HG03135 (cell line): Measurements from ENCODE around the gene BCL2L12.

ENCODE experiments used
- ATAC-seq: cut with Tn5 transposase; IDR thresholded peaks from one replicate; pipeline ENCODE4 v1.9.1; 2021; ENCODE audit warnings: mild to moderate bottlenecking, moderate library complexity; ENCODE audit not compliant: unreplicated experiment

Gene BCL2L12

DNA sequence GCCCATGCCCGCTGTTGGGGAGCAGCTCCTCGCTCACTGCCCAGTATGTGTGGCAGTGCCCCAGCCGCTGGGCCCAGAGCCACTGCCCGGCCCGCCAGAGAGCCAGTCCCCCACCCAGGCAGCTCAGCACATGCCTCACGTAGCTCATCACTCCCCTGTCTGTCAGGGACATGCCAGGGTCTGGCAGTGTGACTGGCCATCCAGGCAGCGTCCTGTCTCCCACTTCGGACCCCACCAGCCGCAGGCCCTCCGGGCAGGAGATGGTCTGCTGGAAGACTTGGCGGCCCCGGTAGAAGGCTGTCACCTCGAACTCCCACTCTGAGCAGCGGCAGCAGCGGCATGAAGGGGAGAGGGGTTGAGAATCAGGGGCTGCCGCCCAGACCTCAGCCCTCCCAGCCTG lies 3.7 kb upstream of the BCL2L12 start:
- ATAC-seq, result no peak

DNA sequence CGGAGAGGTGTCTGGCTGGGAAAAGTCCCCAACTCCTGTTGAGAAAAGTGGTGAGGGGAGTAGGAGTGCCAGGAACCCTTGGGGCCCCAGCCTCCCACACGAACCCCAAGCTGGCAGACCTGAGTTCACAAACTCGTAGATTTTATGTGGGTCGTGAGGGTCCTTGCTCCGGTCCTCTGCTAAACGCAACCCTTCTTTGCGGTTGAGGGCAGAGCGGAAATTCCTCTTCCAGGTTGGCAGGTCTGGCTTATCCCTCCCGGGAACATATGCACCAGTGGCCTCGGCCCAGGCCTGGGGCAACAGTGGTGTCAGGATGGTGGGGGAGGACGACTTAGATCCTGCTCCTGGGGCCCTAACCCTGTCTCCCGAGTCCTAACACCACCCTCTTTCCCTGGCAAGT lies 2.5 kb upstream of the BCL2L12 start:
- no peak for ATAC-seq

DNA sequence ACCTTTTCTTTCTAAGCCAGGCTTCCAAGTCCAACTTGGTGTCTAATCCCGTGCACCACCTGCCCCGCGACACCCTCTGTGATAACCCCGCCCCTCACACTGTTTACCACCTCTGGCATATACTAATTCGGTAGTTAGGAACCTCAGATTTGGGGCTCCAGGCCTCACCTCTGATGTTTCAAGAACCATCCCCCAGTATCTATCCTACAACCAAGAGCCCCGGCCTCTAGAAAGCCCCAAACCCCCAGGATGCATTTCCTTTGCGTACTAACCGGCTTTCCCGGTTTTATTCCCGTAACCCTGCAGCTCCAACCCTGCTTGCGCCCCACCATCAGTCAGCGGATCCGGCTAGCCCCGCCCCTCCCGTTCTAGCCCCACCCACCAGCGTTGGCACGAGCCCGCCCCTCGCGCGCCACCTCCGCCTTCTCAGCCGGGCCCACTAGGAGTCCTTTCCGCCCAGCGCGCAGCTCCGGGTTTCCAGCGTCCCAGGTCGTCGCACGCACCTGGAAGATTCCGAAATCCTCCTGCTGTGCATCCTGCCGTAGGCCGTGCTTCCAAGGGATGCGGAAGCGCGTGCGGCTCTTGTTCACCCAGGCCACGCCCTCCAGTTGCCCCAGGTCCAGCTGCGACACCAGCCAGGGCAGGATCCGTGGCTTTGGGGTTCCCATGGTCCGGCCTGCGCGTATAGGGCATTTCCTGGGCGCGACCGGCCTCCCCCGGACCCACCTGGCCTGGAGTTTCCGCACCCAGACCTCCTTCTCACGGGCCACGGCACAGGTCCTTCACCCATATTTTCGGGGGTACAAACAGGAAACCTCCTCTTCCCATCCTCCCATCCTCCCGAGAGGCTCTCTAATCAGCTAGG lies 1.3 kb upstream of the BCL2L12 start:
- peak; percentile 33 for ATAC-seq

DNA sequence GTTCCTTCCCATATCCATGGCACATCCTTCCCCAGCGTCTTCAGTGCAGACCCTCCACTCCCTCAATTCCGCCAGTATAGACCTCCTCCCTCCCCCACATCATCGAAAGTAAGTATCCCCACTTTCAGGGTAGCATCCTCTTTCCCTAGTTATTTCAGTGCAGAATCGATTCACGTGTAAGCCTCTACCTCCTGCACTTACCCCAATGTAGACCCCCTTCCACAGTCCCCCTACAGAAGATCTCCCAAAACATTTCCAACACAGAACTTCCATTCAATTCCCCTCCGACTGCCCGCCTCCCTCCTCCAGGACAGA lies 740 bp upstream of the BCL2L12 start:
- ATAC-seq, result no peak

DNA sequence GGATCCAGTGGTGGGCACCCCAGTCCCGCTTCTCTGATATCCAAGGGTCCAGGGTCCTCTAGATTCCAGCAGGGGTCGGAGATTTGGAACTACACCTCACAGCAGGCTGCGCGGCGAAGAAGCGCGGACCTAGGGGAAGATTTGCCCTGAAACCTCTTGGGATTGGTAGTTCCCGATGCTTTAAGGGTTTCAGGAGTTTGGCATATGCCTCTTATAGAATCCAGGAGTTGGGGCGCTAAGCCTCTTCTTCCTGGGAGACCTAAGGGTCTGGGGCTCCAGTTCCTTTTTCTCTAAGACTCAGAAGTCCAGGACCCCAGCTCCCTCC lies 349 bp downstream of the BCL2L12 start:
- no peak for ATAC-seq

DNA sequence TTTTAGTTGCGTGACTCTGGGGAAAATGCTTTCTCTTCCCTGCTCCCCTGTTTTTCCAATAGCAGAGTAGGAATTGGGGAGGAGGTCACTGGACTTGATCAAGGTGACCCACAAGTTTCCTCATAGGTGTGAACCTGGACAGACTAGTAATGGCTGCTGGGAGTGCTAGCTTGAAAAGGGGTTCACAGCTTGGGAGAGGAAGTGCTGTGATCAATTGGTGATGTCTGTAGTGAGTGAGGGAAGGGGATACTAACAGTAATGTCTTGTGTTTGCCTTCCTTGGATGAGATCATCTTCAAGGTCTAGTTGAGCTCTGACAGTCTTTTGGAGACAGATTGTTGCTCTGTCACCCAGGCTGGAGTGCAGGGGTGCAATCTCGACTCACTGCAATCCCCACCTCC lies 1.7 kb downstream of the BCL2L12 start:
- ATAC-seq, result no peak

DNA sequence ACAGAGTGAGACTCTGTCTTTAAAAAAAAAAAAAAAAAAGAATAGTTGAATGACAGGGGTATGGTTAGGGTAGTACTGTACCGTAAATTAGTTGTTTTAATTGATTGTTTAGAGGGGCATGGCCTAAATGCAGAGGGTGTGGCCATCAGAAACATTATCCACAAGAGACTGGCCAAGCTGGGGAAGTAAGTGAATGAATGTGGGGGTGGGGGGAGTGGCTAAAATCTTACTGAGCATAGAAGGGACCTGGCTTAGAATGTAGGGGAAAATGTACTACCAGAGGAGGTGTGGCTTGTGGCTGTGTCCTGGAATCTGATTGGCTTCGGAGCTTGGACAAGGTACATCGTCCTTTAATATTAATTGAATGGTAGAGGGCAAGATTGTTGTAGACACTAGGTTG lies 3.8 kb downstream of the BCL2L12 start:
- ATAC-seq, result no peak

DNA sequence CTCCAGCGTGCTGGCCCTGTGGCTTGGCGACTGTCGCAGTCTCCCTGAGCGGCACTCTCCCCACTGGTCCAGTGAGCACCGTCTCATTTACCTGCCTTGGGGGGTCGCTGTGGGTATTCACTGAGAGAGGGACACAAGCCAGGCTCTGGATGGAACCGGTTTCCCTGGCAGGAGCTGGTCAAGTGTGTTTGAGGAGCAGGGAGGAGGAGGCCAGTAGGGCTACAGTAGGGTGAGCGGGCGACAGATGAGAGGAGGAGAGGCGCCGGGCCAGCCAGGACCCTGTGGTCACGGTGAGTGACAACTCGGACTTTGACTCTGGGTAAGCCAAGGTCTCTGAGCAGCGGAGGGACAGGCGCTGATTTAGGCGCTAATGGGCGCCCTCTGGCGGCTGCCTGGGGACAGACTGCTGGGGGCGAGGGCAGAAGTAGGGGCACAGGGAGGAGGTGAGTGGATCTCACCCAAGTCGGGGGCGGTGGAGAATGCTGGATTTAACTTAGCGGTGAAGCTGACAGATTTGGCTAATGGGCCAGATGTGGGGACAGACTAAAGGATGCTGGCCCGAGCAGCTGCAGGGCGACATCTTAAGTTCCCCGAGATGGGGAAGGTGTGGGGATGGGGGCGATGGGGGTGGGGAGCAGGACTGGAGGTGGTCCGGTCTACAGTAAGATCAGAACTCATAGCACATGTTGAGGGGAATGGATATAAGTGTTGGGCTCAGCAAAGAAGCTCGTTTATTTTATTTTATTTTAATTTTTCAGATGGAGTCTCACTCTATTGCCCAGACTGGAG lies 6.6 kb downstream of the BCL2L12 start:
- ATAC-seq, result no peak

DNA sequence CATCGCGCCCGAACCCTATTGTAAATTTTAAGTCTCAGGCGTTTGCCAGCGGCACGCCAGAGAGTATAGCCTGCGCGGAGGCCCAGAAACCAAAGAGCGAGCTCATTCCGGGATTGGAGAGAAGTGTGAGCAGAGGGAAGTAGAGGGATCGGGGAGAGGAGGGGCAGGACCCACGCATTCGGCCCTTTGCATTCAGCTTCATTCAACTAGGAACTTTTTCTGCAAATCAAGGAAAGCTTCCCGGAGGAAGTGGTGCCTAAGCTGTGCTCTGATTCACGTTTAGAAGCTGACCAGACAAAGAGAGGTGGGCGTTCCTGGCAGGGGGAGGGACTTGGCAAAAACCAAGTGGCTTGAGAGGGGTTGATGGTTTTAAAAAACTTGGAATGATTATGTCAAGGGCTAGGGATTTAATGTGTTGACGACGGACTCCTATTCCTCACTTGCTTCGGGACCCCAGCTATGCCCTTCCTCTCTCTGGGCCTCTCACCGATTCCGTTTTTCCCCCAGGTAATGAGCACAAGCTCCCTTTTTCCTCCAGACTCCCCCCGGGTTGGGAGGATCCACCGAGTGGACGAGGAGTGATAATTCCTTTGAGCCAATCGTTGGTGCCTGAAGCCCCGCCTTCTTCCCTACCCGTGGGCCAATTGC lies 10.5 kb downstream of the BCL2L12 start:
- ATAC-seq, result peak; percentile 22

DNA sequence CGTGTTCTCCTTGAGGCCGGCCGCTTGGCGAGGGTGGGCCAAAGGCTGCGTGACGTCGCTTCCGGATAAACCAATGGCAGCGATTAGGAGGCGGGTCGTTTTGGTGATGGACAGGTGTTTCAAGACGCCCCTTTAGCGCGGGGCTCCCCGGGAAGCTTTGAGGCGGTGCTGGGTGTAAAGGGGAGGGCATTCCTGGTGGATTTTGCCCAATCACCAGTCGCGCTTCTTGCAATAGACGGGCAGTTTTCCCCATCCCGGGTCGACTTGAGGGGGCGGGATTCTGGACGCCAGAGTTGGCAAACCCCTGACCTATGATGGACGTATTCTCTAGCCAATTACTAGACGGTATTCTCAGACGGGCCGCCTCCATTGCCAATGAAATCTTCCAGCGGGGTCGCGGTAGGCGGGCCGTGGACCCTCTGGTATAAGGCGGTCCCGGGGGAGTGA lies 11.1 kb downstream of the BCL2L12 start:
- ATAC-seq, result peak; percentile 60

DNA sequence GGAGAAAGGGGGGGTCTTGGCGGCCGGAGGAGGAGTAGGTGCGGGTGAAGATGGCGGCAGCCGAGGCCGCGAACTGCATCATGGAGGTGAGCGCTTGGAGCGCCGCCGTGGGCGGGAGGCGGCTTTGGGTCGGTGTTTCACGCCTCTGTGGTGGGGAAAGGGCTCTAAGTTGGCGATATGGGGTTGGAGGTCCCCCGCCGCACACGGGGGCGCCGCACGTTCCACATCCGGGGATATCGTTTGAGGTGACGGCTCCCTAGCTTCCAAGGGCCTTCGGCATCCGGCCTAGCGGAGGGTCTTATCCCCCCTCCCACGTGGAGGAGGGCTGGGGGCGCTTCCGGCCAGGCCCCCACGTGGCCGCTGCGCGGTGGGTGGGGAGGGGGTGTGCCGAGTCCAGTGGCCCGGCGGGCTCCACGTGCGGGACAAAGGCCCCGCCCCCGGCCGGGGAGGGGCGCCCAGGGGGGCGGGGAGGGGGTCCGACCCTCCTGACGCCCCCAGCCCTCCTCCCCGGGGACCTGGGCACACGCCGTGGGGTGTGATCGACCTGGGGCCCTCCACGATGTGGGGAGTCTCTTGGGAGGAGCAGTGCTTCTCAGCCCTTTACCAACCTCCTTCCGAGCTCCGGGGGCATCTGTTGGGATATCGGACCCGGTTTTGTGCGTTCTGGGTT lies 11.6 kb downstream of the BCL2L12 start, which contains the start of gene PRMT1:
TSS of gene PRMT1 (plus strand) at position 41 of the 670 bp plus-strand sequence. CDS start at position 51, 10 bp downstream.
- ATAC-seq, result no peak

DNA sequence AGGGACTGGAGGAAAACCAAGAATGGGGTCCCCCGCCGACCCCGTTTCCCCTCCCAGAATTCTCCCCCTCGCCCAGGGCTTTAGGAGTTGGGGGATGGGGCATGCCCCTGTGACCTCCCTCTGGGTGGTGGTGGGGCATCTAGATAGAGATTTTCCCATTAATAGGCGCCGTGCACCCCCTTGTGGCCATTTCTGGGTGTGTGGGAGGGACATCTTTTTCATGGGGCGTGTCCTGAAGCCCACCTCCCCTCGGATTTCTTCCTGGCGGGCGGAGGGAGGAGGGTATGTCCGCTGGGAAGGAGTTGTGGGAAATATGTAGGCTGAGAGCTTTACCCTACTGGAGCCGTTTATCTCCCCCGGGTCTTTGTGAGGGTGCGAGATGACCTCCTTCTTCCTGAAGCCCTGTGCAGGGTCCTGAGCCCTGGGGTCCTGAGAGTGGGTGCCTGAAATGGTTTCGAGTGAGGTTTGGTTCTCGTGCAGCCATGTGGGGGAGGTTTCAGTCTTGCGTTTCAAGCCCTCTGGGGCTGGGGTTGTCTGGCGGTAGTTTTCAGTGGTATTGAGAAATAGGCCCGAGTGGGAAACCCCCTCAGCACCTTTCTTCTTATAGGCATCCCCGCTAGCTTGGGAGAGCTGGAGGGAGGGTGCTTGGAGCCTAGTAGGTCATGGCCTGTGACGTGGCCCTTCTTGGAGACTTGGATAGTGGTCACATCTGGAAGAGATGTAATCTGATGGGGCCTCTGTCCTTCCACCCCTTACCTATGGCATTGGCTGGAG lies 12.4 kb downstream of the BCL2L12 start:
- ATAC-seq, result no peak

DNA sequence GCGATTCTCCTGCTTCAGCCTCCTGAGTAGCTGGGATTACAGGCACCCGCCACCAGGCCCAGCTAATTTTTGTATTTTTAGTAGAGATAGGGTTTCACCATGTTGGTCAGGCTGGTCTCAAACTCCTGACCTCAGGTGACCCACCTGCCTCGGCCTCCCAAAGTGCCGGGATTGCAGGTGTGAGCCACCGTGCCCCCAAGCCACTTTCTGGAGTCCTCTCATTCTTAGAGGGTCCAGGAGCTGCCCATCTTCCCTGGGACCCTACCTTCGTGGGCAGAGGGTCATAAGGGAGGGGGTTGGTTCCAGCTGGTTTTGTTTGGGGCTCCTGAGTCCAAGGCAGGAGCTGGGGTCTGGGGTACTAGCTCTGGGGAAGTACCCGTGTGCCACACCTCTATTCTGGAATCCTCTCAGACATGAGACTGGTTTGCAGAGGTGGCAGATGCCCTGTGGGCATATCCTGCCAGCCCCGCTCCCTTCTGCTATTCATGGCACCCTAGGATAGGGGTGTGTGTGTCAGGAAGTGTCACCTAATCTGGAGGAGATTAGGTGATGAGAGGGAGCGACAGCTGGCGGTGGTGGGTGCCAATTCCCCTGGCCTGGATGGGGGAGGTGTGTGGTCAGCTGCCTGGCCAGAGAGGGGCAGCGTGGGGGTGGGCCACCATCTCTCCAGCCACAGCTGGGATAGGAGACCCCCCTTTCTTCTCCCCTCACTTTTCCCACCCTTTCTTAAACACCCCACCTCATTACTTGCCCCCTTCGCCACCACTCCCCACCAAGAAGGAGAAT lies 13.4 kb downstream of the BCL2L12 start:
- ATAC-seq, result no peak

DNA sequence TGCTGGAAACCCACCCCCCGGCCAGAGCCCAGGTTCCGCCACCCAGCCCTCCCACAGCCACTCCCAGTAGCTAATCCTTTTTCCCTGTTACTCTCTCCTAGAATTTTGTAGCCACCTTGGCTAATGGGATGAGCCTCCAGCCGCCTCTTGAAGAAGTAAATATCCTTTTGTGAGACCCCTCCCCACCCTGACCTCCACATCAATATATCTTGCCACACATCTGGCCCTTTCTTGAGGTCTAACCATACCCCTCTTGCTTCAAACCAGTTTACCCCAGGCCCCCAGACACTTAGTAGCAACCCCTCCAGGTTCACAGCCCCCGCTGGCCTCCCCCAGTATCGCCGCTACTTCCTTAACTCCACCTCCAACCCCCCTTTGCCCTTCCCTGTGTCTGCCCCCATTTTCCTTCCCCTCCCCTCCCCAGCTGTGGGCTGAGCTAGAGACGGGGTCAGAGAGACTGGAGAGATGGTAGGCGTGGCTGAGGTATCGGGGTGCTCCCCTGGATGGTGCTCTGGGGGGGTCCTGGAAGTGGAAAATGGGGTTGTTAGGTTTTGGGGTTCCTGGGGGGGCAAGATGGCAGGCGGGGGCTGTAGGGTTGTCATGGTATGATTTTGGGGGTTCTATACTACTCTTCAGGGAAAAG lies 14.2 kb downstream of the BCL2L12 start:
- ATAC-seq, result no peak

DNA sequence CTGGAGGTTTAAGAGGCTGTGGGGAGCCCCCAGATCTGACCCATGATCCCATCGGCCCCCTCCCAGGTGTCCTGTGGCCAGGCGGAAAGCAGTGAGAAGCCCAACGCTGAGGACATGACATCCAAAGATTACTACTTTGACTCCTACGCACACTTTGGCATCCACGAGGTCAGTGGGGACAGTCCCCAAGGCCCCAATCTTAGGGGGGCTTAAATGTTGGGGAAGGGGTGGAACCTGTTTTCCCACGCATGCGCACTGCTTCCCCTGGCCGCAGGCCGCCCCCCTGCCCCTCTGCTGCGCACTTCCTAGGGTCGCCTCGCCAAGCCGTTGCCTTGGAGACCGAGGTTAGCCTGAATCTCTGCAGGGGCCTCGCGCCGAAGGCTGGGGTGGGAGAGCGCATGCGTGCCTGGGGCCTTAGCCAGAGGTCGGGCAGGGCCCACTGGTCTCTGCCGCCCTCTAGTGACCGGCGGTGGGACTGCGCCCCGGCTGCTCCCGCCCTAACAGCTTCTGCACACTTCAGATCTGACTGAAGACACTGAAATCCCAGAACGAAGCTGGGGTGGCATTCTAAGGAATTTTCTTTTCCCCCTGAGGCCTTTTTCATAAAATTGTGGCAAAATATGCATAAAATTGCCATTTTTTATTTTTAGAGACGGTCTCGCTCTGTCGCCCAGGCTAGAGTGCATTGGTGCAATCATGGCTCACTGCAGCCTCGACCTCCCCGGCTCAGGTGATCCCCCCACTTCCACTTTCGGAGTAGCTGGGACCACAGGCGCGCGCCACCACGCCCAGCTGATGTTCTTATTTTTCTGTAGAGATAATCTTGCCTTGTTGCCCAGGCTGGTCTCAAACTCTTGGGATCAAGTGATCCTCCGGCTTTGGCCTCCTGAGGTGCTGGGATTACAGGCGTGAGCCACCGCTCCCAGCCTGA lies 15.0 kb downstream of the BCL2L12 start:
- ATAC-seq, result no peak

DNA sequence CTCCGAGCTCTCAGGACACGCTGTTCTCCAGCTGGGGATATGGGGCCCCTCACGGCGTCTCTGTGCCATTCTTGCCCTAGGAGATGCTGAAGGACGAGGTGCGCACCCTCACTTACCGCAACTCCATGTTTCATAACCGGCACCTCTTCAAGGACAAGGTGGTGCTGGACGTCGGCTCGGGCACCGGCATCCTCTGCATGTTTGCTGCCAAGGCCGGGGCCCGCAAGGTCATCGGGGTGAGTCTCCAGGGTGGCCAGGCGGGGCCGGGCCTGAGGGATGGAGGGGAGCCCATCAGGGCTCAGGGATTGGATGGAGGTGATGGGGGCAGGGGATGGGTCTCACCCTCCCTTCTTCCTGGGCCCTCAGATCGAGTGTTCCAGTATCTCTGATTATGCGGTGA lies 16.1 kb downstream of the BCL2L12 start:
- no peak for ATAC-seq

DNA sequence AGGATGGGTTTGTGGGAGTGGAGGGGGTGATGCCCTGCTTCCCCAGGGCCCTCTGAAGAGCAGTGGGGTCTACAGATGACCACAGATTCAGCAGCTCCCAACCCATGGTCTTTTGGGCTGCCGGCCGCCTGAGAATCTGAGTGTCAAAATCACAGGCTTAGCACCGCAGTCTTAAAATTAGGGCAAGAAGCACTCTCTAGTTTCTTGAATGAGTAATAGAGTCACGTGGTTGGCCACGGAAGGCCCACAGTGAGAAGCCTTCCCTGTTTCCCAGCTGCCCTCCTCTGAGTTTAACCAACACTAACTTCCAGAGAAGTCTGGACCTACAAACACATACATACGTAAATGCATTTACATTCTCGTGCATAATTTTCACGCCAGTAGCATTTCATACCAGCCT lies 16.5 kb downstream of the BCL2L12 start:
- ATAC-seq, result no peak

DNA sequence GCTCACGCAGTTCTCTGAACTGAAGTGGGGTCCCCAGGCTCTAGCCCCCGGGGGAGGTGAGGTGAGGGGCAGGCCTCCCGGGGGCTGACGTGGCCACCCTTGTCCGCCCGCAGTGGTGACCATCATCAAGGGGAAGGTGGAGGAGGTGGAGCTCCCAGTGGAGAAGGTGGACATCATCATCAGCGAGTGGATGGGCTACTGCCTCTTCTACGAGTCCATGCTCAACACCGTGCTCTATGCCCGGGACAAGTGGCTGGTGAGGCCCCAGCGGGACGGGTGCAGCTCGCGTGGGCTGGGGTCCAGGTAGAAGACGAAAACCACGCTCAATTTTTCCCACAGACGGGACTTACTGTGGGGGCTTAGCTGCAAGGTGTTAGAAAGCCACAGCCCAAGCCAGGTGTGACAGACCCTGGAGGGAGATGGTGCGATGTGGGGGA lies 18.1 kb downstream of the BCL2L12 start:
- ATAC-seq, result no peak
